Activated naive CD4-positive, alpha-beta T cell treated with anti-CD3 and anti-CD28 coated beads, Interleukin-2, amount 50 U/mL, for 72 hours (primary cell): Measurements from ENCODE around the gene GNL2. TPM values are rescaled to one million over a fixed set of nuclear protein-coding genes. Genes with fewer than 3 reads are reported as not detected.
"Not testable (repeated sequence)": the region's sequence is repeated elsewhere in the genome, so short reads cannot be mapped to it uniquely, and the experiment has no call there.

Experiments
- ATAC-seq, 2 donors: fragments of 150-1000 bp; cut with Tn5 transposase; 2 replicates each; pipeline ENCODE4 v1.10.0; 2021; ENCODE audit warnings: mild to moderate bottlenecking in 2 of 2, moderate library complexity in 2 of 2
- DNase-seq, 2 donors: peaks; one replicate each; pipeline ENCODE4 v3.0.0; 2021 to 2022; ENCODE audit warnings: low spot score in 2 of 2
- H3K27ac Mint-ChIP-seq, 2 donors: one replicate each; pipeline ENCODE4 v1.8.0; 2022; ENCODE audit warnings: mild to moderate bottlenecking in 2 of 2, mixed read lengths in 2 of 2
- H3K36me3 Mint-ChIP-seq, 2 donors: one replicate each; pipeline ENCODE4 v1.8.0; 2022; ENCODE audit warnings: mixed read lengths in 2 of 2
- H3K9me3 Mint-ChIP-seq, 2 donors: one replicate each; pipeline ENCODE4 v1.8.0; 2022; ENCODE audit warnings: mixed read lengths in 2 of 2
- total RNA-seq, 2 donors: library from RNA; stranded (reverse); gene quantifications; one replicate each; pipeline ENCODE4 v1.2.3, GENCODE V29; 2022

Gene GNL2
- total RNA-seq, 2 donors from 2014 or later = 70.3 to 75.7 TPM

GRCh38 chr1:37545019-37545418 lies 50.7 kb downstream of the GNL2 start:
- ATAC-seq (no peak), DNase-seq (no peak)
- Mint-ChIP-seq H3K36me3 (peaks cover 18 to 31% of the 10 kb centered on the region in 2 donors), H3K27ac (no peak overlapping the region), H3K9me3 (no peaks in the 10 kb centered on the region)

GRCh38 chr1:37544530-37544929 lies 51.2 kb downstream of the GNL2 start:
- ATAC-seq (no peak), DNase-seq (no peak)
- Mint-ChIP-seq H3K9me3 (no peaks in the 10 kb centered on the region), H3K36me3 (peaks cover 18 to 31% of the 10 kb centered on the region in 2 donors), H3K27ac (no peak overlapping the region)

- DNase-seq = no peak
- Mint-ChIP-seq H3K9me3 (no peaks in the 10 kb centered on the region), H3K27ac (no peak overlapping the region), H3K36me3 (peaks cover 17 to 42% of the 10 kb centered on the region in 2 donors)
- no peak for ATAC-seq
Measured at GRCh38 chr1:37540036-37540785, 55.5 kb downstream of the GNL2 start.

- peaks cover 9 to 39% of the 10 kb centered on the region in 2 donors for H3K36me3 Mint-ChIP-seq
- ATAC-seq, DNase-seq, H3K9me3 Mint-ChIP-seq, H3K27ac Mint-ChIP-seq: not testable (repeated sequence)
Measured at GRCh38 chr1:37539154-37539553, 56.6 kb downstream of the GNL2 start.

- DNase-seq (no peak), ATAC-seq (peak; percentile 83 to 94)
Measured at GRCh38 chr1:37537378-37537777, 58.4 kb downstream of the GNL2 start.

GRCh38 chr1:37533317-37534093 lies 62.2 kb downstream of the GNL2 start:
- Mint-ChIP-seq H3K9me3 (no peaks in the 10 kb centered on the region), H3K36me3 (peaks cover 5 to 32% of the 10 kb centered on the region in 2 donors), H3K27ac (peak overlapping the region in 1 of 2 donors; percentile 86)
- DNase-seq (no peak), ATAC-seq (no peak)

More at GRCh38 chr1:37537378-37537777, 58.4 kb downstream of the GNL2 start:
- Mint-ChIP-seq H3K36me3 (peaks cover 9 to 38% of the 10 kb centered on the region in 2 donors), H3K27ac (peak overlapping the region; percentile 12 to 75), H3K9me3 (no peaks in the 10 kb centered on the region)

GRCh38 chr1:37532418-37533156 lies 63.1 kb downstream of the GNL2 start:
- DNase-seq, H3K9me3 Mint-ChIP-seq, ATAC-seq: not testable (repeated sequence)
- peaks cover 1 to 26% of the 10 kb centered on the region in 2 donors for H3K36me3 Mint-ChIP-seq
- H3K27ac Mint-ChIP-seq = peak overlapping the region in 1 of 2 donors; percentile 36

GRCh38 chr1:37529888-37530287 lies 65.8 kb downstream of the GNL2 start:
- not testable (repeated sequence) for H3K9me3 Mint-ChIP-seq, ATAC-seq, DNase-seq, H3K27ac Mint-ChIP-seq
- peaks cover 0 to 11% of the 10 kb centered on the region in 2 donors for H3K36me3 Mint-ChIP-seq

GRCh38 chr1:37519613-37520012 lies 76.1 kb downstream of the GNL2 start:
- no peaks in the 10 kb centered on the region for H3K9me3 Mint-ChIP-seq
- H3K36me3 Mint-ChIP-seq = peaks cover 12 to 18% of the 10 kb centered on the region in 2 donors
- ATAC-seq (peak in 1 of 2 donors; percentile 5), DNase-seq (no peak)
- H3K27ac Mint-ChIP-seq = peak overlapping the region; percentile 65 to 86

GRCh38 chr1:37518929-37519328 lies 76.8 kb downstream of the GNL2 start:
- peak in 1 of 2 donors; percentile 38 for DNase-seq
- H3K27ac Mint-ChIP-seq = peak overlapping the region; percentile 65 to 86
- H3K9me3 Mint-ChIP-seq, ATAC-seq: not testable (repeated sequence)
- H3K36me3 Mint-ChIP-seq = peaks cover 15 to 18% of the 10 kb centered on the region in 2 donors

GRCh38 chr1:37518241-37518640 lies 77.5 kb downstream of the GNL2 start:
- not testable (repeated sequence) for ATAC-seq, H3K9me3 Mint-ChIP-seq, H3K27ac Mint-ChIP-seq, DNase-seq
- peaks cover 19 to 22% of the 10 kb centered on the region in 2 donors for H3K36me3 Mint-ChIP-seq

- Mint-ChIP-seq H3K9me3 (no peaks in the 10 kb centered on the region), H3K36me3 (peaks cover 14 to 23% of the 10 kb centered on the region in 2 donors), H3K27ac (no peak overlapping the region)
- DNase-seq = no peak
- ATAC-seq = no peak
Measured at GRCh38 chr1:37517569-37517968, 78.2 kb downstream of the GNL2 start.

Other genes with a start within 250 kb of the GNL2 start
- gene ZC3H12A, start 121.4 kb downstream of the GNL2 start, total RNA-seq = 10 to 100 TPM; 30.2 to 58.6 TPM
- 10 to 100 TPM; 48.0 to 66.8 TPM for gene MEAF6, start 81.2 kb downstream of the GNL2 start, total RNA-seq
- 10 to 100 TPM; 22.1 to 29.5 TPM for gene SNIP1, start 41.6 kb downstream of the GNL2 start, total RNA-seq
- gene DNALI1, start 39.0 kb downstream of the GNL2 start, total RNA-seq = not detected
- gene RSPO1, start 39.0 kb upstream of the GNL2 start, total RNA-seq = not detected
- 10 to 100 TPM; 60.7 to 82.2 TPM for gene CDCA8, start 96.6 kb upstream of the GNL2 start, total RNA-seq
- 1 to 10 TPM in 1 of 2 donors, under 1 TPM in 1; 0.14 to 3.0 TPM for gene EPHA10, start 169.2 kb upstream of the GNL2 start, total RNA-seq
- gene MANEAL, start 197.9 kb upstream of the GNL2 start, total RNA-seq = 1 to 10 TPM; 1.0 to 3.1 TPM
- 10 to 100 TPM; 18.8 to 21.4 TPM for gene C1orf122, start 211.9 kb upstream of the GNL2 start, total RNA-seq
- gene YRDC, start 212.3 kb upstream of the GNL2 start, total RNA-seq = 10 to 100 TPM; 25.7 to 39.3 TPM